ENCODE measurements around the gene NIN. TPM values are rescaled to one million over a fixed set of nuclear protein-coding genes. Genes with fewer than 3 reads are reported as not detected.

NIN gene
- total and polyA plus RNA-seq, 10 donors: 11.8 to 139 (median 94.4) TPM

- WGBS, 5 donors: 89 to 96% (median 93%) methylated on average over 1 of the region's 1 CpG
Observed at GRCh38 chr14:50801706-50802105, 29.3 kb downstream of the NIN start.

GRCh38 chr14:50800032-50800431 is 30.9 kb downstream of the NIN start:
- Histone ChIP-seq H3K27me3 (replicated peaks in 1 of 7) (no peaks in the 10 kb centered on the region), H3K9me3 (no peaks in the 10 kb centered on the region), H3K4me3 (no peak overlapping the region), H3K27ac (peak overlapping the region in 1 of 8 donors; percentile 1), H3K4me1 (peaks cover 0 to 87% (median 19%) of the 10 kb centered on the region in 6 donors), H3K36me3 (peaks cover 0 to 74% (median 11%) of the 10 kb centered on the region in 6 donors)
- 85 to 95% (median 91%) methylated on average over 1 of the region's 1 CpG for WGBS, 5 donors
- TF ChIP-seq POLR2AphosphoS5 (IDR thresholded peaks at IDR 0.05) (no peak), POLR2A (IDR thresholded peaks at IDR 0.05) (no peak), CTCF (IDR thresholded peaks at IDR 0.05 in 8 of 11, conservative IDR thresholded peaks at IDR 0.05 in 3 of 11) (no peak)
- DNase-seq: no peak
- intact Hi-C loops (cut with DNase I; ENCODE audit: low total_unique reads): no loop called here

More at GRCh38 chr14:50801706-50802105, 29.3 kb downstream of the NIN start:
- intact Hi-C loops (cut with DNase I; ENCODE audit: low total_unique reads): no loop called here
- H3K4me3 ChIP-seq: no peak overlapping the region
- peaks cover 0 to 75% (median 14%) of the 10 kb centered on the region in 6 donors for H3K4me1 ChIP-seq
- H3K36me3 ChIP-seq: peaks cover 0 to 78% (median 23%) of the 10 kb centered on the region in 6 donors
- no peaks in the 10 kb centered on the region for H3K9me3 ChIP-seq
- H3K27me3 ChIP-seq (replicated peaks in 1 of 7): no peaks in the 10 kb centered on the region
- DNase-seq: no peak
- no peak overlapping the region for H3K27ac ChIP-seq
- TF ChIP-seq CTCF (IDR thresholded peaks at IDR 0.05 in 8 of 11, conservative IDR thresholded peaks at IDR 0.05 in 3 of 11) (no peak), POLR2A (IDR thresholded peaks at IDR 0.05) (no peak), POLR2AphosphoS5 (IDR thresholded peaks at IDR 0.05) (no peak)

- no peak overlapping the region for H3K27ac ChIP-seq
- H3K4me3 ChIP-seq: no peak overlapping the region
- peaks cover 0 to 56% (median 10%) of the 10 kb centered on the region in 6 donors for H3K36me3 ChIP-seq
- H3K4me1 ChIP-seq: peaks cover 0 to 94% (median 34%) of the 10 kb centered on the region in 6 donors
- WGBS, 5 donors: 70 to 84% (median 71%) methylated on average over 2 of the region's 2 CpGs
- H3K27me3 ChIP-seq (replicated peaks in 1 of 7): no peaks in the 10 kb centered on the region
- DNase-seq: no peak
- intact Hi-C loops (cut with DNase I; ENCODE audit: low total_unique reads): no loop called here
- H3K9me3 ChIP-seq: no peaks in the 10 kb centered on the region
- TF ChIP-seq POLR2AphosphoS5 (IDR thresholded peaks at IDR 0.05) (peak in 1 of 3 donors; percentile 37), CTCF (IDR thresholded peaks at IDR 0.05 in 8 of 11, conservative IDR thresholded peaks at IDR 0.05 in 3 of 11) (no peak)
Observed at GRCh38 chr14:50798048-50798421, 32.9 kb downstream of the NIN start.

GRCh38 chr14:50797250-50798047 is 33.5 kb downstream of the NIN start:
- 79 to 88% (median 84%) methylated on average over 6 of the region's 6 CpGs for WGBS, 5 donors
- H3K27me3 ChIP-seq (replicated peaks in 1 of 7): no peaks in the 10 kb centered on the region
- H3K4me3 ChIP-seq: no peak overlapping the region
- H3K9me3 ChIP-seq: no peaks in the 10 kb centered on the region
- peaks cover 6 to 94% (median 40%) of the 10 kb centered on the region in 6 donors for H3K4me1 ChIP-seq
- H3K27ac ChIP-seq: no peak overlapping the region
- intact Hi-C loops (cut with DNase I; ENCODE audit: low total_unique reads): no loop called here
- no peak for DNase-seq
- no peak for TF ChIP-seq POLR2AphosphoS5 (IDR thresholded peaks at IDR 0.05)
- no peak for TF ChIP-seq CTCF (IDR thresholded peaks at IDR 0.05 in 8 of 11, conservative IDR thresholded peaks at IDR 0.05 in 3 of 11)
- TF ChIP-seq POLR2A (IDR thresholded peaks at IDR 0.05): no peak
- H3K36me3 ChIP-seq: peaks cover 0 to 60% (median 10%) of the 10 kb centered on the region in 6 donors
